Amygdala (tissue), 56 donors: Measurements from ENCODE around the gene LY9.

ENCODE experiments used
- DNase-seq, 56 donors: peaks; one replicate each; lab custom pipeline; 2025; lab: John Stamatoyannopoulos, UW

The LY9 gene

DNA sequence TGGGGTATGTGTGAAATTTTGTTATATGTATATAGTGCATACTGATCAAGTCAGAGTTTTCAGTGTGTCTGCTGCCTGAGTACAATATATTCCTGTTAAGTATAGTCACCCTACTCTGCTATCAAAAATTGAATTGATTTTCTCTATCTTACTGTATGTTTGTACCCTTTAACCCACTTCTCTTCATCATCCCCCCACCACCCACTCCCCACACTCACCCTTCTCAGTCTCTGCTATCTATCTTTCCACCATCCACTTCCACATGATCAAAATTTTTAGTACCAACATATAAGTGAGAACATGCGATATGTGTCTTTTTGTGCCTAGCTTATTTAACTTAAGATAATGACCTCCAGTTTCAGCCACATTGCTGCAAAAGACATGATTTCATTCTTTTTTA lies 4.2 kb downstream of the LY9 start:
- no peak for DNase-seq

DNA sequence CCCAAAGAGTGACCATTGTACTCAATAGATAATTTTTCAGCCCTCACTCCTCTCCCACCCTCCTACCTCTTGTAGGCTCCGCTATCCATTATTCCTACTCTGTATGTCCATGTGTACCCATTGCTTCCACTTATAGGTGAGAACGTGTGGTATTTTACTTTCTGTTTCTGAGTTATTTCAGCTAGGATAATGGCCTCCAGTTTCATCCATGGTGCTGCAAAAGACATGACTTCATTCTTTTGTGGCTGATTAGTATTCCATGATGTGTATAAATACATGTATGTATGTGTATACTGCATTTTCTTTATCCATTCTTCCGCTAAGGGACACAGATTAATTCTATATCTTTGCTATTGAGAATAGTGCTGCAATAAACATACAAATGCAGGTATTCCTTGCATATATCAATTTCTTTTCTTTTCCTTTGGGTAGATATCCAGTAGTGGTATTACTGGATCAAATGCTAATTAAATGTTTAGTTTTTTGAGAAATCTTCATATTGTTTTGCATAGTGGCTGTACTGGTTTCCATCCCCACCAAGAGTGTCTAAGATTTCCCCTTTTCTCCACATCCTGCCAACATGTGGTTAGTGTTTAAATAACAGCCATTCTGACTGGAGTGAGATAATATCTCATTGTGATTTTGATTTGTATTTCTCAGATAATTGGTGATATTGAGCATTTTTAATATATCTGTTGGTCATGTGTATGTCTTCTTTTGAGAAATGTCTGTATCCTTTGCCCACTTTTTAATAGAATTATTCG lies 4.9 kb downstream of the LY9 start:
- DNase-seq = no peak

DNA sequence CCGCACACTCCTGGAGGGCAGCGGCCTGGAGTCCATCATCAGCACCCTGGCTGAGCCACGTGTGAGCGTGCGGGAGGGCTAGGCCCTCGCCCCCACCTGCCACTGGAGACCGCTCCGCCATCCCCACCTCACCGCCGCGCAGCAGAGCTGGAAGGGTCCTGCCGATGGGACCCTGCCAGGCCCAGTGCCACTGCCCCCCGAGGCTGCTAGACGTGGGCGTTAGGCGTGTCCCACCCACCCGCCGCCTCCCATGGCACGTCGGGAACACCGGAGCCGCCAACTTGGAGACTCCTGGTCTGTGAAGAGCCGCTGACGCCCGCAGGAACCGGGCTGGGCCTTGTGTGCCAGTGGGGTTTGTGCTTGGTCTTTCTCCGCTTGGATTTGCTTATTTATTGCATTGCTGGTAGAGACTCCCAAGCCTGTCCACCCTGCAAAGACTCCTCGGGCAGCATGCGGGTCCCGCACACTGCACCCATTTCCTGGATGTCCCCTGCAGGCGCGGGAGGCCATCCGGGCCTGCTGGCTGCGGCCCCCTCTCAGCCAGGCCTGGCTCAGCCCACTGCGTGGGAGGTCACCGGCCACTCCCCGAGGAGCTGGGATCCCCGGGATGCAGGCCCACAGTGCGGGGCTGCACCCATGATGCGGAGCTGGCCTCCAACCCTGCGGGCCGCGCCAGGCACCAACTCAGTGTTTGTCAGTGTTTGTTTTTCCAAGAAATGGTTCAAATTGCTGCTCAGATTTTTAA lies 6.0 kb downstream of the LY9 start:
- DNase-seq = no peak

DNA sequence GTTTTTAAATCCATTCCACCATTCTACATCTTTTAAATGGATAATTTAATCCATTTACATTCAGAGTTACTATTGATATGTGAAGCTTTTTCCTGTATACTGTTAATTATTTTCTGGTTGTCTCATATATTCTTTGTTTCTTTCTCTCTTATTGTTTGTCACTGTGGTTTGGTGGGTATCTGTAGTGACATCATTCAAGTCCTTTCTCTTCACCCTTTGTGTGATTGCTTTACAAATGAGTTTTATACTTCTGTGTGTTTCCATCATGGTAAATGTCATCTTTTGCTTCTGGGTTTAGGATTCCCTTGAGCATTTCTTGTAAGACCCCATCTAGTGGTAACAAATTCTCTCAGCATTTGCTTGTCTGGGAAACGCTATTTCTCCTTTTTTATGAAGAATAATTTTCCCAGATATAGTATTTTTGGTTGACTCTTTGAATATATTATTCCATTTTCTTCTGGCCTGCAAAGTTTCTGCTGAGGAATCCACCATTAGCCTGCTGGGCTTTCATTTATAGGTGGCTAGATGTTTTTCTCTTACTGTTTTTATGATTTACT lies 10.2 kb downstream of the LY9 start:
- DNase-seq = no peak

DNA sequence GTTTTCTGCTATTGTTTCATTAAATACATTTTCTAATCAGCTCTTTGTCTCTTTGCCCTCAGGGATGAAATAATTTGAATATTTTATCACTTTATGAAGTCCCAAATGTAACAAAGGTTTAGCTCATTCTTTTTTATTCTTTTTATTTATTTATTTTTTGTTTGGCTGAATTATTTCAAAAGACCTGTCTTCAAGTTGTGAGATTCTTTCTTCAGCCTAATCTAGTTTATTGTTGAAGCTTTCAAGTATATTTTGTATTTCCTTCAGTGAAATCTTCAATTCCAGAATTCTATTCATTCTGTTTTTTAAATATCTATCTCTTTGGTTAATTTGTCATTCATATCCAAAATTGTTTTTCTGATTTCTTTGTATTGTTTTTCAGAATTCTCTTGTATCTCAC lies 10.8 kb downstream of the LY9 start:
- DNase-seq = no peak

DNA sequence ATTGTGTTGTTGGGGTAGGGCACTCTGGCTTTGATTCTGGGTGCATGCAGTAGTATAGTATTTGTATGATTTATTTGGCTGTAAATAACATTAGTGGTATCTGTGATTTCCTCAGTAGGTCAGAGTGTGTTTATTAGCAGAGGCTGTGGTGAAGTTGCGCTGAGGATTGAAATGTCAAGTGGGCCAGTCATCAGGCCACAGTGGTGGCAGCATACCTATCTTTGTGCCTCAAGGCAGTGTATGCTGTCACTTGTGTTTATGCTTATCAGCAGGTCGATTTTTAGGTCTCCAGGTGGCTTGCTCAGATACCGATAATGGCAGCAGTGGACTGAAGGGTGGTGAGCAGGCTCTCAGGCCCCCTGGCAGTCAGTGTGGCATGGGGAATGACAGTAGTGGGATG lies 11.3 kb downstream of the LY9 start:
- no peak for DNase-seq

DNA sequence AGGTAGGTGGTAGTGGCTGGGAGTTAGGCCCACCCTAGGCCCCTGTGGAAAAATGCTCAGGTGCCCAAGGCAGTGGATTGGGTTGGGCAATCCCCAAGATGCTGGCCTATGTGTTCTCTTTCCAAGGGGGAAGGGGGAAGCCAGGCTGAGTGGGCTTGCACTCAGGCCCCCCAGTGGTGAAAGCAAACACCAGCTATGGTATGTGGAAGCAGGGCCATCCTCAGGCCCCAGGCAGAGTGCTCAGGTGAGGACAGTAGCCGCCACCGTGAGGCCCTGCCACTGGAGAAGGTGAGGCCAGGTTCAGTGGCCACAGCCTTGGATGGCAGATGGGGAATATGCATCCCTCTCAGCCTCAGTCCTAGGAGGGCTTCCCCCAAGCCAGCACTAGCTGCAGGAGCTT lies 11.8 kb downstream of the LY9 start:
- no peak for DNase-seq

DNA sequence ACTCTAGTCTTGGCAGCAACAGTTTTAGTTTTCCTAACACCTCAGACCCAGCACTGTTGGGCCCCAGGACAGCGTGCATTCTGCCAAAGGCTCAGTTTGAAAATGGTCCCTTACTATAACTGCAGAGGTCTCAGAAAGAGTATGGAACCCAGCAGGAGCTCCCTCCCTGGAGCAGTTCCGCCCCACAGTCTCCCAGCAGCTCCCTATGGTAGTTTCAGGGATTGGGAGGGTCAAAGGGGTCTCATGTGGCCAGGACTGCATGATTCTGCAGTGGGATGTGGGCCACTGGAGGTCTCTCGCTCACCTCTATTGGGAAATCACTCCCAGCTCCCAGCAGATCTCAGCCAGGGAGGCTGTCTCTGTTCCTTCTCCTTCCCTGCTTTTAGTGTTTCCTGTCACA lies 12.3 kb downstream of the LY9 start:
- DNase-seq = no peak

DNA sequence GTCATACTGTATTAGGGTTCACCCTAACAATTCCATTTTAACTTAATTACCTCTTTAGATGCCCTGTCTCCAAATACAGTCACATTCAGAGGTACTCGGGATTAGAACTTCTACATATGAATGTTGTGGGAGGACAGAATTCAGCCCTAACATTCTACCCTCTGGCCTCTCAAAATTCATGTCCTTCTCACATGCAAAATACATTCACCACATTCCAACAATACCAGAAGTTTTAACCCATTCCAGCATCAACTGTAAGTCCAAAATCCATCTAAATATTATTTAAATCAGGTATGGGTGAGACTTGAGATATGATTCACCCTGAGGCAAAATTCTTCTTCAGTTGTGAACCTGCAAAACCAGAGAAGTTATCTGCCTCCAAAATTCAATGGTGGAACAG lies 14.5 kb downstream of the LY9 start:
- DNase-seq = no peak

DNA sequence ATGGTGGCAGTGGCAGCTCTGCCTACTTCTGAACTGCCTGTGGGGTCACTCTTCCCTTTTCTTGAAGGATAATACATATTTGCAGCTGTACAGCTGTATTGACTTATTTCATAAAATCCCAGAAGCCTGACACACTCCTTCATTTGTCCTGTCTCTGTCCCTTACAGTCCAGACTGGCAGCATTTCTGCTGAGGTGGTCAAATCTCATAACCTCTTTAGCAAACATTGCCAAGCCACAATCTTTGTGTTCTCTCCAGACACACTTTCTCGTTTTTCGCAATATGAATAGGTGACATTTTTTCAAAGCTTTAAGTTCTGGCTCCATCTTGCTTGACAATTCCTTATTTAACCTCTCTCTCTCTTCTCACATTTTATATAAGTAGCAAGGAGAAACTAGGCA lies 15.2 kb downstream of the LY9 start:
- no peak for DNase-seq

DNA sequence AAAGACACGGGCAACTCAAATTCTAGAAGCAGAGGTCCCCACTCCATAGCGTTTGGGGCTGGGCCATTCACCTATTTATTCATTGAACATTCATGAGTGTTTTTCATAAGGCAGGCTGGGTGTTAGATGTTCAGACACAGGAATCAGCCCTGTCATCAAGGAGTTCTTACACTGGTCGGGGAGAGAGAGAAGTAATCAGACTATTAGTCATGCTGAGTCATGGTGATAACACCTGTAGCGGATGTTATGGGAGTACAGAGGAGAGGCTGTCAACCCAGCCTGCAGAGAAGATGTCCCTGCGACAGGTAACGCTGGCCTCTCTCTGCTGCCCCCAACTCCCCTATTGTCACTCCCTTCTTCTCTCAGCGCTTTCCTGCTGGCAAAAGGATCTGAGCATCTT lies 17.2 kb downstream of the LY9 start:
- DNase-seq = no peak

DNA sequence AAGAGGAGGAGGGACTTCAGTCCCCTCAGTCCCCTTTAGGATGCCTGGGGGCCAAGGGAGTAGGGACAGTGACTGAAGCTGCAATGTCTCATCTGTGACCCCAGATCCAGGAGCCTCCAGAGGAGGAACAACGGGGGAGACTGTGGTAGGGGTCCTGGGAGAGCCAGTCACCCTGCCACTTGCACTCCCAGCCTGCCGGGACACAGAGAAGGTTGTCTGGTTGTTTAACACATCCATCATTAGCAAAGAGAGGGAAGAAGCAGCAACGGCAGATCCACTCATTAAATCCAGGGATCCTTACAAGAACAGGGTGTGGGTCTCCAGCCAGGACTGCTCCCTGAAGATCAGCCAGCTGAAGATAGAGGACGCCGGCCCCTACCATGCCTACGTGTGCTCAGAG lies 18.3 kb downstream of the LY9 start:
- no peak for DNase-seq

DNA sequence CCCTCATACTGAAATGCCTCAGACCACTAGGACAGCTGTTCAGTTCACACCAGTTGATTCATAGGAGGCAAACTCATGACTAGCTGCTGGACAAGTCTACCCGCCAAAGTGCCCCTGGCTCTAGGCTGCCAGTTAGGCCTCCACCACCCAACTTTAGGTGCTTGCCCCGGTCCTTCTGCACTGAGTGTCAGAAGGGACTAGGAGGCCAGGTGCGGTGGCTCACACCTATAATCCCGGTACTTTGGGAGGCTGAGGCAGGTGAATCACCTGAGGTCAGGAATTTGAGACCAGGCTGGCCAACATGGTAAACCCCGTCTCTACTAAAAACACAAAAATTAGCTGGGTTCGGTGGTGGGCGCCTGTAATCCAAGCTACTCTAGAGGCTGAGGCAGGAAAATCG lies 18.9 kb downstream of the LY9 start:
- no peak for DNase-seq

DNA sequence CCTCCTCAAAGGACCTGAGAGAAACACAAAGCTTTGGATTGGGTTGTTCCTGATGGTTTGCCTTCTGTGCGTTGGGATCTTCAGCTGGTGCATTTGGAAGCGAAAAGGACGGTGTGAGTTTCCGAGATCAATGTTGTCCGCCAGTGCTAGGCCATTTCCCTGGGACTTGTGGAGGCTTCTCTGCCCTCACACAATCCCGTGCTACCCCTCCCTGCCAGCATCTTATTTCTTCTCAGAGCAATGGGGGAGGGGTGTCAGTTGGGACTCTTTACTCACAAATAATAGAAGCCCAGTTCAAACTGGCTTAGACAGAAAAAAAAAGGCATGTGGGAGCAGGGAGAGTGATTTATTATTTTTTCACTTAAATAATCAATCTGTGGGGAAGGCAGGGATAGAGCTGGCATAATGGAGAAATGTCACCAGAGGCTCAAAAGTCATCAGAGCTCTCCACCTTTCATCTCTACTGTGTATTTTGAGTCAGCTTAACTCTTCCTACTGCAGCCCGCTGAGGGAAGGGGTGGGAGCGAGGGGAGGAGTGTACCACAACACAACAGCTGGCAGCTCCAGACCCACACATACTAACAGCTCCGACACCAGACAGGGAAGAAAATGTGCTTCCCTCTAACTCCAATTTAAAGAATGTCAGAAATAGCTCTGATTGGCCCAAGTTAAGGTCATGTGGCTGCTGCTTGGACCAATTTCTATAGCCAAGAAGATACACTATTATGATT lies 22.4 kb downstream of the LY9 start:
- no peak for DNase-seq

DNA sequence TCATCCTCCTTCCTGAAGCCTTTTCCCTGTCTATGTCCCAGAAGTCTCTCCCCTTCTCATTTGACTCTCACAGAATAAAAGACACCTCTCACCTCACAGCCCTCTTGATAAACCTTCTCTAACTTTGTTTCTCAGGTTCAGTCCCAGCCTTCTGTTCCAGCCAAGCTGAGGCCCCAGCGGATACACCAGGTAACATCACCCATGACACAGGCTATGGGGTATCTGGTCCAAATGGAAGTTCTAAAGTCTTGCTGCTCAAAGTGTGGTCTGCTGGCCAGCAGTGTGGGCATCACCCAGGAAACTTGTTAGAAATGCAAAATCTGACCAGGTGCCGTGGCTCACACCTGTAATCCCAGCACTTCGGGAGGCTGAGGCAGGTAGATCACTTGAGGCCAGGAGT lies 23.2 kb downstream of the LY9 start:
- no peak for DNase-seq

DNA sequence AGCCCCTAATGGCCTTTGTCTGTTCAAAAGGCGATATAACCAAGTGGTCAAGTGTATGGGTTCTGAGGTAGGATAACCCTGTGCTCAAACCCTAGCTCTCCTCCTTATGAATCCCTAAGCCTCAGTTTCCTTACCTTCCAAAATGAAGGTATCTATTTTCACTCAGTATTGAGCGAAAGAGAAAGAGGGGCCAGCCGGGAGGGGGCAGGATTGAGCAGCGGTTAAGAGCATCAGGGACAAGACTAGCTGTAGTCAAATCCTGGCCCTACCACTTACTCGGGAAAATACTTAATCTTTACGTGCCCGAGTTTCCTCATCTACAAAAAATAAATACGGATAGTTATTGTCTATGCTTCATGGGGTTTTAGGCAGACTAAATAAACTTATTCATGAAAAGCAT lies 25.7 kb downstream of the LY9 start:
- DNase-seq = no peak

DNA sequence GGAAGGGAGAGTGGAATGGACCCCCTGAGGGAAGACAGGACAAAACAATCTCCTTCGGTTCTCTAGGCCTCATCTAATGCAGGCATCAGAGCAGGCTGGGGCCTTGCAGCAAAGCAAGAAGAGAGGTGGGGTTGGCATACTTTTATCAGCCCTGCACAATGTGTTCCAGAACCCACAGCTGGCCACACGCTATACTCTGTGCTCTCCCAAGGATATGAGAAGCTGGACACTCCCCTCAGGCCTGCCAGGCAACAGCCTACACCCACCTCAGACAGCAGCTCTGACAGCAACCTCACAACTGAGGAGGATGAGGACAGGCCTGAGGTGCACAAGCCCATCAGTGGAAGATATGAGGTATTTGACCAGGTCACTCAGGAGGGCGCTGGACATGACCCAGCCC lies 27.3 kb downstream of the LY9 start:
- DNase-seq = no peak

DNA sequence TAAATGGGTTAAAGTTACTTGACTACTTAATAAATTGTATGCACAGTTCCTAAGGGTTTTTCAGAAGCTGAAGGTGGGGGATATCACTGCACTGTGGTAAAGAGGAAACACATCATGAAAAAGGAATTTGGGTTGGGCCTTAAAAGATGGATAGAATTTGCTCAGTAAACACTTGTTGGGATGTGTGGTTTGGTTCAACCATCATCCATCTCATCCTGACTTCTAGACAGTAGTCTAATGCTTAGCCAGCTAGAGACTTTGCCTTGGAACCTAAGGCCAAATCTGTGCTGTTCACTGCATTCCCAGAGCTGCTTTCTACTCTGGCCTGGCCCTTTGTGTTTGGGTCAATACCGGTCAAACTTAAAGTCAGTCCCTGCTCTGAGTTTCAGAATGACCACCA lies 30.6 kb downstream of the LY9 start:
- DNase-seq = no peak

DNA sequence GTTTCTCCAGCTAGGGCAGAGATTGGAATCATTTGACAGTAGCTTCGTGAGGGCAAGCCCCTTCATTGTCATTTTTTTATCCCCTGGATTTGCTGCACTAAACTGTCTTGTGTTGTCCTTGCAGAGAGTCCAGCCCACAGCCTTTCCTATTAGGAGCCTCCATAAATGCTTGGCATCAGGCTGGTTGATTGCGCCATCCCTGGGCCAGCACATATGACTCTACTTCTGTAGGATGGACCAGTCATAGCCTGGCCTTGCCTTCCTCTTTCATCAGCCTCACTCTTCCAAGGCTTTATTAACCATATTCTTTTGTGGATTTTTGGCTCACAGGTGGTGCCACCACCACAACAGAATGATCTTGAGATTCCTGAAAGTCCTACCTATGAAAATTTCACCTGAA lies 31.4 kb downstream of the LY9 start:
- no peak for DNase-seq

DNA sequence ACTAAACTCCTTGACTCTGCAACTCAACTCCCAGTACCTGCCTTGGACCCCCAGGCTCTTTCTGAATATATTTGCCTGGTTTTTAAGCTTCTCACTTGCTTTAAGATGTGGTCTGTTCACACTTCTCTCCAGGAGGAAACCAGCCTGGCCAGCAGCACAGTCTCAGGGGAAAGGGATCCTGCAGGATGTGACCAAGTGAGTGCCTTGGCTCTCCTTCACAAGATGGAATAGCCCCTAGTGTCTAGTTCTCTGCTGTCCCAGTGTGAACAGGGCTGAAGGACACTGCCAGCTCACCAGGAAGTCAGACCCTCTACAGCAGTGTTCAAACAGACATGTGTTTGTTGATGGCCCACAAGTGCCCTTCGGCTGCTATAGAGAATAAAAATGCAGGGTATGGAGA lies 33.8 kb downstream of the LY9 start:
- DNase-seq = no peak
